CD8-positive, alpha-beta memory T cell (primary cell): Measurements from ENCODE around the gene NDP. TPM values are rescaled to one million over a fixed set of nuclear protein-coding genes. Genes with fewer than 3 reads are reported as not detected.

Experiments
- CTCF ChIA-PET: fragments of 350-600 bp; sonication (Branson Sonifier 250); formaldehyde crosslinking; loops from one replicate; lab custom pipeline; 2021; ENCODE audit warnings: antibody characterized with exemption; lab: Charles Lee
- POLR2A ChIA-PET: fragments of 350-600 bp; sonication (Branson Sonifier 250); formaldehyde crosslinking; loops from one replicate; lab custom pipeline; 2021; ENCODE audit warnings: antibody characterized with exemption; lab: Charles Lee
- DNase-seq, 5 donors: peaks; one replicate each; pipeline versions ENCODE4 v3.0.0 to v3.0.0-alpha.2; 2020 to 2022; ENCODE audit warnings: mixed read lengths in 1 of 5
- H3K27ac ChIP-seq: one replicate; pipeline ENCODE4 v1.7.0; 2013; ENCODE audit warnings: low read depth, mild to moderate bottlenecking, low read length, moderate library complexity
- H3K27me3 ChIP-seq: 2 replicates; pipeline ENCODE4 v1.7.0; 2013; ENCODE audit warnings: low read length, mild to moderate bottlenecking; ENCODE audit not compliant: insufficient read depth, poor library complexity, severe bottlenecking
- H3K36me3 ChIP-seq: 2 replicates; pipeline ENCODE4 v1.7.0; 2013; ENCODE audit warnings: mild to moderate bottlenecking, low read length, moderate library complexity; ENCODE audit not compliant: insufficient read depth
- H3K4me1 ChIP-seq: 2 replicates; pipeline ENCODE4 v1.7.0; 2013; ENCODE audit warnings: mild to moderate bottlenecking, low read length, moderate library complexity; ENCODE audit not compliant: insufficient read depth
- H3K4me3 ChIP-seq: 2 replicates; pipeline ENCODE4 v1.7.0; 2013; ENCODE audit warnings: mild to moderate bottlenecking, low read length
- H3K9me3 ChIP-seq: 2 replicates; pipeline ENCODE4 v1.7.0; 2013; ENCODE audit warnings: mild to moderate bottlenecking, low read length
- H3K27ac Mint-ChIP-seq, 8 donors: one replicate each; pipeline ENCODE4 v1.8.0; 2020 to 2021; ENCODE audit warnings: mixed read lengths in 8 of 8, mild to moderate bottlenecking in 6 of 8, inconsistent platforms in 3 of 8, moderate library complexity in 3 of 8
- H3K27me3 Mint-ChIP-seq, 2 donors: one replicate each; pipeline ENCODE4 v1.8.0; 2020 to 2021; ENCODE audit warnings: mixed read lengths in 2 of 2, mild to moderate bottlenecking in 1 of 2, moderate library complexity in 1 of 2
- H3K36me3 Mint-ChIP-seq, 3 donors: one replicate each; pipeline ENCODE4 v1.8.0; 2020 to 2021; ENCODE audit warnings: mixed read lengths in 3 of 3, inconsistent platforms in 1 of 3, mild to moderate bottlenecking in 1 of 3
- H3K4me1 Mint-ChIP-seq, 3 donors: one replicate each; pipeline ENCODE4 v1.8.0; 2020 to 2021; ENCODE audit warnings: mixed read lengths in 3 of 3, inconsistent platforms in 1 of 3, mild to moderate bottlenecking in 1 of 3
- H3K4me3 Mint-ChIP-seq, 7 donors: one replicate each; pipeline ENCODE4 v1.8.0; 2020 to 2021; ENCODE audit warnings: mixed read lengths in 7 of 7, mild to moderate bottlenecking in 6 of 7, moderate library complexity in 4 of 7, inconsistent platforms in 2 of 7
- H3K9me3 Mint-ChIP-seq, 5 donors: one replicate each; pipeline ENCODE4 v1.8.0; 2020 to 2022; ENCODE audit warnings: mixed read lengths in 5 of 5, mild to moderate bottlenecking in 3 of 5, moderate library complexity in 2 of 5, inconsistent platforms in 1 of 5
- polyA plus RNA-seq: library from polyadenylated mRNA; unstranded; fragments of 300-500 nt; fragmentation: Illumina TruSeq; gene quantifications from one replicate; pipeline ENCODE4 v1.2.3, GENCODE V29; 2021
- total RNA-seq, 2 experiments: library from RNA; stranded (reverse); gene quantifications; one replicate each; pipeline ENCODE4 v1.2.3, GENCODE V29; 2021

Gene NDP
- total and polyA plus RNA-seq, 3 experiments from 2014 or later, result not detected

DNA sequence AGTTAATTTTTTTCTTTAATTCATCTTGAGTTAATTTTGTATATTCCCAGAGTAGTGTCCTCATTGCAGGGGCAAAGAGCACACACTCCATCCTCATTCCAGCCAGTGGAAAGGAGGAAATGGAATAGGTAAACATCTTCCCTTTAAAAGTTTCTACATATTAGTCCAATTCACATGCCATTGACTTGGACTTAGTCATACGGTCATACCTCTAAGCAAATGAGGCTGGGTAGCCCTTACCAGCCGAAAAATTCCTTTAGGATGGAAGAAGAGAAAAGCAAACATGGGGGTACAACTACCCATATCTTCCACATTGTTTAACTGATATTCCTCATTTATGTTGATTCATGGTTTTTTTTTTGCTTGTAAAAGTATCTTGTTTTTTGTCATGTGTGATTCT, 37.4 kb upstream of the NDP start:
- Mint-ChIP-seq H3K9me3 (no peaks in the 10 kb centered on the region), H3K4me3 (no peak overlapping the region), H3K4me1 (peaks cover 10 to 14% (median 12%) of the 10 kb centered on the region in 3 donors), H3K36me3 (peaks cover 0 to 3% (median 0%) of the 10 kb centered on the region in 3 donors), H3K27me3 (peaks cover 0 to 7% of the 10 kb centered on the region in 2 donors), H3K27ac (no peak overlapping the region)
- CTCF ChIA-PET, result no interaction called here
- no peaks in the 10 kb centered on the region for H3K9me3 ChIP-seq
- H3K4me1 ChIP-seq, result peaks cover 5% of the 10 kb centered on the region
- POLR2A ChIA-PET, result no interaction called here
- no peak overlapping the region for H3K27ac ChIP-seq
- no peaks in the 10 kb centered on the region for H3K27me3 ChIP-seq
- H3K4me3 ChIP-seq, result no peak overlapping the region
- no peak for DNase-seq
- no peaks in the 10 kb centered on the region for H3K36me3 ChIP-seq

DNA sequence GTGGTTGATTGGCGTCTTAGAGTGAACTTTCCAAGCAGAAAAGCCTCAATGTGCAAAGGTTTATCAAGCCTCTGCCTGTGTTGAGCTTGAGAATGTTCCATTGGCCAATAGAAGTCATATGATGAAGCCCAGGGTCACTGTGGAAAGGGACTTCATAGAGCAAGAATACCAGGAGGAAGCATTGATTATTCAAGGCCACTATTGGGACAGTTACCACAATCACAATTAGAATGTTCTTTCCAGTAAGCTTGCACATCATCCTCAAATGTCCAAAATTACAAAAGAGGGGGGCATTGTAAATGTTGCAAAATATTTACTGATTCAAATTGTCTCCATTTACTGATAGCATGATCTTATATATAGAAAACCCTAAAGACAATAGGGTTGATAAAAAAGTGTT, 32.9 kb upstream of the NDP start:
- no peak for DNase-seq
- H3K27me3 ChIP-seq, result no peaks in the 10 kb centered on the region
- Mint-ChIP-seq H3K4me3 (no peak overlapping the region), H3K27ac (no peak overlapping the region), H3K36me3 (no peaks in the 10 kb centered on the region), H3K4me1 (no peaks in the 10 kb centered on the region), H3K9me3 (no peaks in the 10 kb centered on the region), H3K27me3 (peaks cover 0 to 11% of the 10 kb centered on the region in 2 donors)
- H3K36me3 ChIP-seq, result no peaks in the 10 kb centered on the region
- no peak overlapping the region for H3K27ac ChIP-seq
- H3K4me1 ChIP-seq, result no peaks in the 10 kb centered on the region
- ChIA-PET POLR2A (no interaction called here), CTCF (no interaction called here)
- H3K4me3 ChIP-seq, result no peak overlapping the region
- H3K9me3 ChIP-seq, result no peaks in the 10 kb centered on the region

DNA sequence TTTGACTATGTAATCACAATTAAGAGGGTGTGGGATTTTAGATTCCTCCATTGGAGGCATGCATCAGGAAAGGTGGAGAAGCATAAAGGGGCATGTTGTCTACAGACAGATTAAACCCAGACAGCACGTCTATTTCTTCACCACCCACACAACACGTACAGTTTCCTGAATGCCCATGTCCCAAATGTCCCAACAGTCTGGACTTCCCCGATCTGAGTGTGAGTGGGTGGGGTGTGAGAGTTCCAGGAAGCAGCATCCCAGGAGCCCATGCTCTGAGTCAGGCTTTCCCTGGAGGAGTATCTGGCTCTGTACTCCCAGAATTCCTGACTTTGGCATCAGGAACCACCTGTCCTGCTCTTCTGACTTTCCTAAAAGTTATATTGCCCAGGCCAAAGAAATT, 30.8 kb upstream of the NDP start:
- POLR2A ChIA-PET, result no interaction called here
- no peaks in the 10 kb centered on the region for H3K9me3 ChIP-seq
- H3K27me3 ChIP-seq, result no peaks in the 10 kb centered on the region
- Mint-ChIP-seq H3K4me1 (no peaks in the 10 kb centered on the region), H3K9me3 (no peaks in the 10 kb centered on the region), H3K36me3 (no peaks in the 10 kb centered on the region), H3K27me3 (peaks cover 0 to 11% of the 10 kb centered on the region in 2 donors), H3K27ac (no peak overlapping the region), H3K4me3 (no peak overlapping the region)
- CTCF ChIA-PET, result no interaction called here
- H3K4me3 ChIP-seq, result no peak overlapping the region
- no peaks in the 10 kb centered on the region for H3K36me3 ChIP-seq
- no peaks in the 10 kb centered on the region for H3K4me1 ChIP-seq
- no peak overlapping the region for H3K27ac ChIP-seq
- no peak for DNase-seq

GRCh38 chrX:44002567-44002966, 29.4 kb upstream of the NDP start:
- Mint-ChIP-seq H3K27ac (no peak overlapping the region), H3K4me3 (no peak overlapping the region), H3K4me1 (no peaks in the 10 kb centered on the region), H3K9me3 (no peaks in the 10 kb centered on the region), H3K36me3 (no peaks in the 10 kb centered on the region), H3K27me3 (peaks cover 0 to 12% of the 10 kb centered on the region in 2 donors)
- H3K4me1 ChIP-seq, result no peaks in the 10 kb centered on the region
- POLR2A ChIA-PET, result no interaction called here
- no peaks in the 10 kb centered on the region for H3K36me3 ChIP-seq
- no peaks in the 10 kb centered on the region for H3K27me3 ChIP-seq
- no peak for DNase-seq
- H3K27ac ChIP-seq, result no peak overlapping the region
- H3K4me3 ChIP-seq, result no peak overlapping the region
- H3K9me3 ChIP-seq, result no peaks in the 10 kb centered on the region
- CTCF ChIA-PET, result no interaction called here

DNA sequence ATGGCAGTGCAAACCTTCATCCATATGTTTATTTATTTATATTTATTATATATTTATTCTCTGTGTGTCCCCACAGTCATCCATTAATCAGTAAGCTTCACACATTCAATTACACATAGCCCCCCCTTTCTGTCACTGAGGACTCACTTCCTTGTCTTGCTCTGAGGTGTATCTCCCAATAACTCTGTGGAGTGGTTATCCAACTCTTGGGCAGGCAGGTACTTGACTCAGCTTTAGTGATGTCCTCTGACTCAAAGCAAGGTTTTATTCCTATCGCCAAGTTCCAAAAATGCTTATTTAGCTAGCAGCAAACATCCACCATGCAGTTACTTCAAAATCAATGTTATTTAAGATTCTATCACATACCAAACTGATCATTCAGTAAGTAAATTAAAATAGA, 25.2 kb upstream of the NDP start:
- Mint-ChIP-seq H3K4me3 (no peak overlapping the region), H3K4me1 (no peaks in the 10 kb centered on the region), H3K27me3 (peaks cover 0 to 13% of the 10 kb centered on the region in 2 donors), H3K9me3 (no peaks in the 10 kb centered on the region), H3K27ac (no peak overlapping the region), H3K36me3 (no peaks in the 10 kb centered on the region)
- no peak for DNase-seq
- POLR2A ChIA-PET, result no interaction called here
- no peak overlapping the region for H3K4me3 ChIP-seq
- H3K36me3 ChIP-seq, result no peaks in the 10 kb centered on the region
- no peaks in the 10 kb centered on the region for H3K4me1 ChIP-seq
- CTCF ChIA-PET, result no interaction called here
- H3K9me3 ChIP-seq, result no peaks in the 10 kb centered on the region
- H3K27me3 ChIP-seq, result no peaks in the 10 kb centered on the region
- H3K27ac ChIP-seq, result no peak overlapping the region

DNA sequence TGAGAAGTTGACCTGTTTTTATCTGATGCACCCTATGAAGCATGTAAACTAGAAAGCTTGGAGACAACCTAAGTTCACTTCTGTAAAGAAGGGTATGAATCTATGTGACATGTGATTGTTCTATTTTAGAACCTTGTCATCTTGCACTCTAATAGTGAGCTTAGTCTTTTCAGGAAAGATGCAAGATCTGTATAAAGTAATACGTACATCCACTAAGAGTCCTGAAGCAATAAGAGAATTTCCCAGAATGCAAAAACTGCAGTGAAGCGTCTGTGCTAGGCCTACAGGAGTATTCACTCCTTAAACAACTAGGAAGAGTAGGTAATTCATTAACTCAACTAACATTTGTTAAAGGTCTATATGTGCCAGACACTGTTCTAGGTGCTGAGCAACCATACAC, 23.3 kb upstream of the NDP start:
- CTCF ChIA-PET, result no interaction called here
- no peak overlapping the region for H3K4me3 Mint-ChIP-seq
- no peaks in the 10 kb centered on the region for H3K36me3 Mint-ChIP-seq
- H3K9me3 Mint-ChIP-seq, result no peaks in the 10 kb centered on the region
- no peak for DNase-seq
- Histone ChIP-seq H3K27ac (no peak overlapping the region), H3K9me3 (no peaks in the 10 kb centered on the region), H3K27me3 (no peaks in the 10 kb centered on the region), H3K4me1 (no peaks in the 10 kb centered on the region), H3K4me3 (no peak overlapping the region), H3K36me3 (no peaks in the 10 kb centered on the region)
- H3K4me1 Mint-ChIP-seq, result no peaks in the 10 kb centered on the region
- POLR2A ChIA-PET, result no interaction called here
- H3K27me3 Mint-ChIP-seq, result peaks cover 0 to 6% of the 10 kb centered on the region in 2 donors
- H3K27ac Mint-ChIP-seq, result no peak overlapping the region

DNA sequence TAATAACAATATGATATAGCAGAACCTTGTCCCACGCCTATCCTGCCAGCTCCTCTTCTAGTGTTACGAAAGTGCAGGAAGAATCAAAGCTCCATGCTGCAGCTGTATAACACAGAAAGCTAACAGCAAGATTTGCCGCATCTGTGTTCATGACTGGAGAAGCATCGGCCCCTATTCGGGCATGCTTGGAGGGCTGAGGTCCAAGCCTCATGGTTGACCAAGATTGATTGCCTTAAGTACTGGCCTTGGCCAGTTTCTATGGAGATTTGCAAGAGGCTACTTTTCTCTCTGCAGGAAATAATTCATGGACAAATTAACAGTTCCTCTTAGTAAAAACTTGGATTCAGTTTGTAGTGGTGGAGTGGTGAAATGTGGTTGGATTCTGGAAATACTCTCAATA, 12.9 kb upstream of the NDP start:
- Histone ChIP-seq H3K9me3 (no peaks in the 10 kb centered on the region), H3K36me3 (no peaks in the 10 kb centered on the region), H3K27me3 (no peaks in the 10 kb centered on the region), H3K4me1 (no peaks in the 10 kb centered on the region), H3K4me3 (no peak overlapping the region), H3K27ac (no peak overlapping the region)
- CTCF ChIA-PET, result no interaction called here
- H3K27ac Mint-ChIP-seq, result no peak overlapping the region
- H3K27me3 Mint-ChIP-seq, result no peaks in the 10 kb centered on the region
- POLR2A ChIA-PET, result no interaction called here
- no peaks in the 10 kb centered on the region for H3K4me1 Mint-ChIP-seq
- no peaks in the 10 kb centered on the region for H3K36me3 Mint-ChIP-seq
- H3K9me3 Mint-ChIP-seq, result peaks cover 0 to 1% (median 0%) of the 10 kb centered on the region in 5 donors
- DNase-seq, result no peak
- no peak overlapping the region for H3K4me3 Mint-ChIP-seq

DNA sequence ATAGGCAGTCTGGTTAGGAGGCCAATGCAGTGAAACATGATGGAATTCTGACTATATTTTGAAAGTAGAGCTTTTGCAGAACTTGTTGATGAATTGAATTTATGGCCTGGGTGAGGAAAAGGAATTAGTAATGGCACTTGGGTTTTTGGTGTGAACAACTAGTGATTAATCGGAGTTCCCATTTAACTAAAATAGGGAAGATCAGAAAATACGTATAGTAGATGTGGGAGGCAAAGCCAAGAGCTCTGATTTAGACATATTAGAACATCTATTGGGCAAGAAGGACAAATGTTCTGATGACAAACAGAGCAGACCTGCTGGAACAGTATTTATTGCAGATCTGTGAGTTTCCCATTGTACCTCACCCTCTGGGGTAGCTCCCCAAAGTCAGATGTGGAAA, 12.3 kb upstream of the NDP start:
- Mint-ChIP-seq H3K27me3 (no peaks in the 10 kb centered on the region), H3K4me1 (no peaks in the 10 kb centered on the region), H3K36me3 (no peaks in the 10 kb centered on the region), H3K4me3 (no peak overlapping the region), H3K9me3 (peaks cover 0 to 1% (median 0%) of the 10 kb centered on the region in 5 donors), H3K27ac (no peak overlapping the region)
- no peaks in the 10 kb centered on the region for H3K9me3 ChIP-seq
- ChIA-PET CTCF (no interaction called here), POLR2A (no interaction called here)
- H3K36me3 ChIP-seq, result no peaks in the 10 kb centered on the region
- no peak for DNase-seq
- H3K4me3 ChIP-seq, result no peak overlapping the region
- no peak overlapping the region for H3K27ac ChIP-seq
- no peaks in the 10 kb centered on the region for H3K27me3 ChIP-seq
- H3K4me1 ChIP-seq, result no peaks in the 10 kb centered on the region

DNA sequence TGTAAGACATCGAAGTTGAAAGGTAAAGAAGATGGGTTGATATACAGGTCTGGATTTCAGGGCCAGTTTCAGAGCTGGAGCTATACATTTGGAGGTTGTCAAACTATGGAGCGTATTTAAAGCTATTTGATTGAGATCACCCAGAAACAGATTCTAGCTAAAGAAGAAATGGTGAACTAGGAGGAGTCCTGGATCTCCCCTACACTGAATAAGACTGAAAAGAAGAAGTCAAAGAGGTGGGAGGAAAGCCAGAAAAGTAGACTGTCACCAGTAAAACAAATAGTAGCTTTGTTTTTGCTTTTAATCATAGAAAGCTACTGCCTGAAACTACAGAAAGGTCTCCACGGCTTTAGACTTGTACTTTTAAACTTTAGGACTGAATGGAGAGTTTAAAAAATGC, 5.0 kb upstream of the NDP start:
- Mint-ChIP-seq H3K27me3 (peaks cover 10 to 22% of the 10 kb centered on the region in 2 donors), H3K4me3 (no peak overlapping the region), H3K27ac (no peak overlapping the region), H3K4me1 (peaks cover 7 to 8% (median 8%) of the 10 kb centered on the region in 3 donors), H3K9me3 (no peaks in the 10 kb centered on the region), H3K36me3 (no peaks in the 10 kb centered on the region)
- Histone ChIP-seq H3K27ac (no peak overlapping the region), H3K27me3 (no peaks in the 10 kb centered on the region), H3K36me3 (no peaks in the 10 kb centered on the region), H3K4me1 (no peaks in the 10 kb centered on the region), H3K4me3 (no peak overlapping the region), H3K9me3 (no peaks in the 10 kb centered on the region)
- ChIA-PET CTCF (interaction anchor here (0.5 to 1.6 kb wide), 2 partner anchors 14 to 436 kb away, joined by 3 to 4 read pairs; no protein-coding TSS in a partner anchor), POLR2A (no interaction called here)
- no peak for DNase-seq
